NCI-H526 treated with DMSO at 0.1 percent for 48 hours (cell line): ENCODE results near the gene TSPAN5.
"Not testable (repeated sequence)": the region's sequence is repeated elsewhere in the genome, so short reads cannot be mapped to it uniquely, and the experiment has no call there.

Experiments used
- DNase-seq: peaks from one replicate; lab custom pipeline; 2025; lab: John Stamatoyannopoulos, UW

TSPAN5 gene

DNA sequence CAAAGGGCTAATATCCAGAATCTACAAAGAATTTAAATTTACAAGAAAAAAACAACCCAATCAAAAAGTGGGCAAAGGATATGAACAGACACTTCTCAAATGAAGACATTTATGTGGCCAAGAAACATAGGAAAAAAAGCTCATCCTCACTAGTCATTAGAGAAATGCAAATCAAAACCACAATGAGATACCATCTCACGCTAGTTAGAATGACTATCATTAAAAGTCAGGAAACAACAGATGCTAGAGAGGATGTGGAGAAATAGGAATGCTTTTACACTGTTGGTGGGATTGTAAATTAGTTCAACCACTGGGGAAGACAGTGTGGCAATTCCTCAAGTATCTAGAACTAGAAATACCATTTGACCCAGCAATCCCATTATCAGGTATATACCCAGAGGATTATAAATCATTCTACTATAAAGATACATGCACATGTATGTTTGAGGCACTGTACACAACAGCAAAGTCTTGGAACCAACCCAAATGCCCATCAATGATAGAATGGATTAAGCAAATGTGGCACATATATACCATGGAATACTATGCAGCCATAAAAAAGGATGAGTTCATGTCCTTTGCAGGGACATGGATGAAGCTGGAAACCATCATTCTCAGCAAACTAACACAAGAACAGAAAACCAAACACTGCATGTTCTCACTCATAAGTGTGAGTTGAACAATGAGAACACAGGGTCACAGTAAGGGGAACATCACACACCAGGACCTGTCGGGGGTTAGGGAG lies 197.1 kb downstream of the TSPAN5 start:
- peak; percentile 14 for DNase-seq

DNA sequence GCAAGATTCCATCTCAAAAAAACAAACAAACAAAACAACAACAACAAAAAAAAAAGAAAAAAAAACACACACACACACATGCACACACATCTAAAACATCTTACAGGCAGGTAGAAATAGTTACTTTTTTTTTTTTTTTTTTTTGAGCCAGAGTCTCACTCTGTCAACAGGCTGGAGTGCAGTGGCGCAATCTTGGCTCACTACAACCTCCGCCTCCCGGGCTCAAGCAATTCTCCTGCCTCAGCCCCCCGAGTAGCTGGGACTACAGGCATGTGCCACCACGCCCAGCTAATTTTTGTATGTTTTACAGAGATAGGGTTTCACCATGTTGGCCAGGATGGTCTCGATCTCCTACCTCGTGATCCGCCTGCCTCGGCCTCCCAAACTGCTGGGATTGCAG lies 201.0 kb downstream of the TSPAN5 start:
- not testable (repeated sequence) for DNase-seq

DNA sequence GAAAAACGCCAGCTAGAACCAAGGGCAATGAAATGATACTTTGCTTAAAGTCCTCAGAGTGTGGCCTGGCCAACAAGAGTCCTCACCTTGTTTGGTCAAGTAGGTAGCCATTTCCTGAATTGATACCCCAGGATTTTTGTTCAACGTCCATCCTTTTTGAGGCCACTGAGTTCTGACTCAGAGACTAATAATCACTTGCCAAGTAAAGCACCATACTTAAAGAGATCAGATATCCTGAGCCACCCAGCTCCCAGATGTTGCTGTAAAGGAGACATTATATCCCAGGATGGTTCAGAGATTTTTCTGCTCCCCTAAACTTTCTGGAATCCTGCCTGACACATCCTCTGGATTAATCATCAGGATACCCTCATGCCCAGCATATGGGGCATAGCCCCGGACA lies 206.3 kb downstream of the TSPAN5 start:
- no peak for DNase-seq

DNA sequence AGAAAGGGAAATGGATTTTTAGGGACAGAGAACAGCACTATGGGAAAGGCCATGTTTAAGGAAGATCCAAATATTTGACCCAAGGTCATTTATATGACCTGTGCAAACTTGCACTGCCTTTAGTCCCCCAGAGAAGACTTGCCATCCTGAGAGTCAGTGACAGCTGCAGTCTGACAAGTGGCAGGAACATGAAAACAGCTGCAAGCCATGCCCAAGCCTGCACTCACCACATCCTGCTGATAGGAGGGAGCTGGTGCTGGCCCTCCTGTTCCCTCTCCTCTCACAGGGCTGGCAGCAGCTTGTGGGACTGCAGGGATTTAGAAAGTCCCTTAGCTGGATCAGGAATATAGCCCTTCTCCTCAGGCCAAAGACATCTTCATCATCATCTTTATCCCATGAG lies 209.5 kb downstream of the TSPAN5 start:
- no peak for DNase-seq

DNA sequence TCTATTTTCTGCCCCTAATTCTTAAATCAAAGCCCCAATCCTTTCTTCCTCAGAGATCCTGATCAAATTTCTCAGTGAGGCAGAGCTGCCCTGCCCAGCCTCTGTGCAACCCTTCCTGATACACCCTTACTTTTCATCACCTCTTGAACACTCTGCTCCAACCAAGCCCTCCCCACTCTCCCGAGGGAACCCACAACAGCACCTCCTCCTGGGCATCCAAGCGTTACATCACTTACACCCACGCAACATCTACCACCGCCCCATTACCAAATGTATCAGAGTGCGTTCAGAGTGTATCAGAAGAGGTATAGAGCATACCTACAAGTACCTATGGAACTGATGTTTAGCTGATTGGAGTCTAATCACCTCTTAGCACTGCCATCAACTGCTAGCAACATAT lies 210.8 kb downstream of the TSPAN5 start:
- DNase-seq, result no peak

DNA sequence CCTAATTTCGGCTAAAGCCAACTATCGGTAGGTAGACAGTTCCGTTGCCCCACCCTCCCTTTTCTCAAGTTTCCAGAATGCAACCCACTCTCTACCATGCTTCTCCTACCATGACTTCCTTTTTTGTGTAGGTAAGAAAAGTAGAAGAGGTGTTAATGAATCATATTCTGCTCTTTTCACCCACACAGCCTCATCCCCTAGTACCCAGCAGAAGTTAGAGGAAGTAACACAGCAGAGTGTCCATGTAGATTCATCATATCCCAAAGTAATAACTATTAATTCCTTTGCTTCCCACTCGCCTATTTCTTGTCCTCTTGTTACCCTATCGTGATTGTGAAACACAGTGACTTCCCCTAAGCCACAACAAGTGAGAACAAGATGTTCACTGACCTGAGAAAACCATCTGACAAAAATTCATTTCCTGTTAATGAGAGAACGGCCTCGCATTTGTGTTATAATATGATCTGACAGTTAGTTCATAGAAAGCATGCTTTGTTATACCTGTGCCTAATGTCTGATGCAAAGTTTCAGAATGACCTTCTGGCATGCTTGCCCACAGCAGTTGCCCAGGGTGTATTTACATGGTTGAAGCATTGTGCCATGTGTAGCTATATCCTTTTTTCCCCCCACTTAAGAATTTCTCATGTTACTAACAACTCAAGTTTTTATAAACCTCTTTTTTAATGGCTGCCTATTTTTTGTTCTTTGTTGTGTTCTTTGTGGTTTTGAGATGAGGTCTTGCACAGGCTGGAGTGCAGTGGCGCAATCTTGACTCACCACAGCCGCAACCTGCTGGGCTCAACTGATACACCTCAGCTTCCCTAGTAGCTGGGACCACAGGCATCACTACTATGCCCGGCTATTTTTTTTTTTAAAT lies 211.7 kb downstream of the TSPAN5 start:
- no peak for DNase-seq

DNA sequence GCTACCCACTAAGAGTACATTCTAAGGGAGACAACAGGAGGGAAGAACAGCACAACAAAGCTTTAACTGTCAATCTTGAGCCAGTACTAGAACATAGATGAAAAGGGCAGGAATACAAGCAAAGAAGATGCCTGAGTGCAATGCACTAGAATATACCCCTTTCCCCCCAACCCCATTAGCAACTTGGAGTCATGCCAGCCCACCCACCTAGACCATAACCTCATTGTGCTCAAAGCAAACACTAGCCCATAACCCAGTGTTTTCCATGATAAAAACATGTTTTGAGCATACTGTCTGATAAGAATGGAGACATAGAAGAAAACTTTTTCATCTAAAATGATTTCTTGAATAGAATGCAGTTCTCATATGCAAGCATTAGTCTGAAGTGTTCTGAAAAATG lies 214.0 kb downstream of the TSPAN5 start:
- no peak for DNase-seq

DNA sequence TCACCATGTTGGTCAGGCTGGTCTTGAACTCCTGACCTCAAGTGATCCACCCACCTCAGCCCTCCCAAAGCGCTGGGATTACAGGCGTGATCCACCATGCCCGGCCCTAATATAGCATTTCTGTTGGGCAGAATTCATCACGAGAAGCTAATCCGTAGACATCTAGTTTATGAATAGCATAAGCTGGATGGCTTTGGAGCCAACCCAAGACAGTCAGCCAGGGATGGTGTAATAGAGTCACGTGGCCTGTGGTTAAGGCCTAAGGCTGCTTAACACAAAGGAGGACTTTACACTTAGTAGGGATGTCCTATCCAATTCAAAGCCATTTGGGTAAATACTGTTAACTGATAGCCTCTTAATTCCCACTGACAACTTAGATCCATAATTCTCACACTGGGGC lies 223.6 kb downstream of the TSPAN5 start:
- DNase-seq, result no peak

DNA sequence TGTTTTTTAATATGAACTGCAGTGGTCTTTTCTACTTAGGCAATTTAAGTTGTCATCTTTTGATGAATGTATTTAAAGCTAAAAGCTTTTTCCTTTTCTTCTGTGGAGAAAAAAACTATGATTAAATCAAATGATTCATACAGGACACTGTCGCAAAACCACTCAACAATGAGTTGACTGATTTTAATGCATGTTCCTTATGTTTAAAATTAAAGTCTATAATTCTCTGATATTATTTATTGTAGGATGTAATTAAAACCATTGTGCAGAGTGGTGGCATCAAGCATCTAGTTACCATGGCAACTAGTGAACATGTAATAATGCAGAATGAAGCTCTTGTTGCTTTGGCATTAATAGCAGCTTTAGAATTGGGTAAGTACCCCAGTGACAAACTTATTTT lies 224.7 kb downstream of the TSPAN5 start:
- DNase-seq, result no peak

DNA sequence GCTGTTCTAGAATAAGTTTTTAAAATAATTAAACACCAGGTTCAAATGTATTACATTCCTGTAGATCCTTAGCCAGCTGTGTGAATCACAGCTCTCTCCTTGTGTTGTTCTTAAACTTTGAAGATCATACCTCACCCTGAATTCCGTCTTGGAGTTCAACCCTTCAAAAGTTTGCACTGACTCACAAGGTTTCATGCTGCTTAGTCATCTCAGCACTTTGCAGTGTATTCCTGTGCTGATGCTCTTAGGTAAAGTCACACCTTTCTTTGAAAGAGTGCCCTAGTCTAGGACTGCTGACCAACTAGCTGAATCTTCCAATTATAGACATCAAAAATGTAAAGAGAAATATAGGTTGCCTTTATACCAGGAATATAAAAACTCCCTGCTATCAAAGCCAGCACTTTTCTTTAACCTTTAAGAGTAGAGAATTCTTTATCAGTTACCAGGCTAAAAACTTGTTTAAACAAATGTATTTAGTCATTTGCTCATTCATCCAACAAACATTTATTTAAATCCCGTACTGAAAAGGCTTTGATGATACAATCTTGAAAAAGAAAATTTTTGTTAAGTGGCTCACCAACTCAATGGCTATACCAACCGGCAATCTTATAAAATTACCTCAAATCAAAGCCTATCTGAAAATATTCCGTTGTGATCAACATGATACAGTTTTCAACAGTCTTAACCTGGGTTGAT lies 227.6 kb downstream of the TSPAN5 start:
- no peak for DNase-seq

DNA sequence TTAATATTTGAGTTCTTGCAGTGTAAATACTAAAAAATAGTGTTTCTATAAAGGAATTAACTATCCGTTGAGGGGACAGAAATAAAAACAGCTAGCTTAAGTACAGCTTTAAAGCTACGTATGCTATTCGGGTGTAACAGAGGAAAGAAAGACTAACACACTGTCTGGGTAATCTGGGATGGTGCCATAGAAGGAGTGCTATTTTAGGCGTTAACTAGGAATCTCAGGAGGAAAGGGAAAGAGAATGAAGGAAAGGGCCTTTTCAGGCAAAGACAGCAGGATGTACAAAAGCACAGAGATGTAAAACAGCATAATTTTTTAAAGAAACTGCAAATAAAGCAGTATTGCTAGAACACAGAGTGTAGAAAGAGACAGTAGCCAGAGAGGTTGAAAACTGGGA lies 235.4 kb downstream of the TSPAN5 start:
- no peak for DNase-seq

DNA sequence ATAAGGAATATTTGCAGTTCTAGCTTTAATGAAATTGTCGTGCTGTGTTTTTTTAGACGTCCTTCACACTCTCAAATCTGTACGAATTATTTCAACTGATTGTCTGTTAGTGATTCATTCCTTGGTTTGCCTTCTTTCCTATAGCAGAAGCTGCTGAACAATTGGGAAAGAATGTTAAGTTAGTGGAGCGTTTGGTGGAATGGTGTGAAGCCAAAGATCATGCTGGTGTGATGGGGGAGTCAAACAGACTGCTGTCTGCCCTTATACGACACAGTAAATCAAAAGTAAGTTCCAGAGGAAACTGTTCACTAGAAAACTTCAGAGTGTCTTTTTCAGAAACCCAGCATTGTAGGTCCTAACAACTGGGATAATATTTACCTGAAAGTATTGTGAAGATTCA lies 237.3 kb downstream of the TSPAN5 start:
- no peak for DNase-seq
